Neural progenitor cell (in vitro differentiated cells): Measurements from ENCODE around the gene OSBPL8. TPM values are rescaled to one million over a fixed set of nuclear protein-coding genes. Genes with fewer than 3 reads are reported as not detected.

Experiments
- DNase-seq: peaks from one replicate; pipeline ENCODE4 v3.0.0-alpha.2; 2016; ENCODE audit warnings: low spot score
- H2AFZ ChIP-seq: fragments of 200-600 bp; sonication (generic); replicated peaks from 2 replicates; pipeline ENCODE4 v1.6.1; 2016; ENCODE audit warnings: antibody characterized with exemption
- H3F3A ChIP-seq: fragments of 200-600 bp; sonication (generic); 2 replicates; pipeline ENCODE4 v1.6.1; 2016; ENCODE audit warnings: antibody characterized with exemption, low read depth
- H3K27ac ChIP-seq: fragments of 200-600 bp; sonication (generic); 2 replicates; pipeline ENCODE4 v1.5.1; 2016; ENCODE audit warnings: mild to moderate bottlenecking
- H3K27me3 ChIP-seq: fragments of 200-600 bp; sonication (generic); 2 replicates; pipeline ENCODE4 v1.6.1; 2016; ENCODE audit warnings: mild to moderate bottlenecking, moderate library complexity
- H3K36me3 ChIP-seq: fragments of 200-600 bp; sonication (generic); 2 replicates; pipeline ENCODE4 v1.5.1; 2016
- H3K4me1 ChIP-seq: fragments of 200-600 bp; sonication (generic); 2 replicates; pipeline ENCODE4 v1.6.1; 2016; ENCODE audit warnings: mixed run types
- H3K4me2 ChIP-seq: fragments of 200-600 bp; sonication (generic); 2 replicates; pipeline ENCODE4 v1.6.1; 2016
- H3K4me3 ChIP-seq: fragments of 200-600 bp; sonication (generic); 2 replicates; pipeline ENCODE4 v1.5.1; 2016
- H3K79me2 ChIP-seq: fragments of 200-600 bp; sonication (generic); 2 replicates; pipeline ENCODE4 v1.6.1; 2016; ENCODE audit warnings: low read depth
- H3K9ac ChIP-seq: fragments of 200-600 bp; sonication (generic); 2 replicates; pipeline ENCODE4 v1.6.1; 2016
- H3K9me3 ChIP-seq: fragments of 200-600 bp; sonication (generic); 2 replicates; pipeline ENCODE4 v1.5.1; 2016; ENCODE audit warnings: low read depth
- H4K20me1 ChIP-seq: fragments of 200-600 bp; sonication (generic); 2 replicates; pipeline ENCODE4 v1.6.1; 2016; ENCODE audit warnings: low read depth
- H3K27ac Mint-ChIP-seq: 3 replicates; pipeline ENCODE4 v1.8.0; 2021; ENCODE audit warnings: mixed read lengths
- H3K27me3 Mint-ChIP-seq: 2 replicates; pipeline ENCODE4 v1.8.0; 2022; ENCODE audit warnings: low read depth, mild to moderate bottlenecking, inconsistent platforms, moderate library complexity, mixed read lengths; ENCODE audit not compliant: insufficient read depth
- H3K36me3 Mint-ChIP-seq: 3 replicates; pipeline ENCODE4 v1.8.0; 2021; ENCODE audit warnings: mixed read lengths
- H3K4me1 Mint-ChIP-seq: 3 replicates; pipeline ENCODE4 v1.8.0; 2021; ENCODE audit warnings: mixed read lengths
- H3K4me3 Mint-ChIP-seq: 3 replicates; pipeline ENCODE4 v1.8.0; 2021; ENCODE audit warnings: mild to moderate bottlenecking, moderate library complexity, mixed read lengths
- H3K9me3 Mint-ChIP-seq: 3 replicates; pipeline ENCODE4 v1.8.0; 2020; ENCODE audit warnings: mixed read lengths
- CTCF ChIP-seq: fragments of 200-600 bp; sonication (generic); IDR thresholded peaks from 2 replicates; pipeline ENCODE4 v1.5.1; 2017; ENCODE audit warnings: antibody characterized with exemption, mild to moderate bottlenecking
- EZH2 ChIP-seq: fragments of 200-600 bp; sonication (generic); IDR thresholded peaks from 2 replicates; pipeline ENCODE4 v1.6.1; 2017; ENCODE audit warnings: antibody characterized with exemption, mild to moderate bottlenecking, moderate library complexity
- EZH2phosphoT487 ChIP-seq: fragments of 200-600 bp; sonication (generic); IDR thresholded peaks from 2 replicates; pipeline ENCODE4 v1.6.1; 2017; ENCODE audit warnings: antibody characterized with exemption
- total RNA-seq: library from RNA; depleted of rRNA; stranded (reverse); fragments of >200 nt; gene quantifications from 2 replicates; pipeline ENCODE4 v1.2.3, GENCODE V29; 2015; ENCODE audit warnings: low replicate concordance

Gene OSBPL8
- total RNA-seq, 1 donor from 2014 or later: 93.6 TPM

- Mint-ChIP-seq H3K36me3 (peaks cover 22% of the 10 kb centered on the region), H3K4me3 (no peak overlapping the region), H3K9me3 (peaks cover 7% of the 10 kb centered on the region), H3K27me3 (peaks cover 4% of the 10 kb centered on the region), H3K4me1 (no peaks in the 10 kb centered on the region), H3K27ac (no peak overlapping the region)
- no peak overlapping the region for H3K27ac ChIP-seq
- no peak overlapping the region for H3K4me3 ChIP-seq
- peaks cover 42% of the 10 kb centered on the region for H3K79me2 ChIP-seq
- no peak for DNase-seq
- no peak overlapping the region for H3K4me2 ChIP-seq
- no peaks in the 10 kb centered on the region for H4K20me1 ChIP-seq
- H3K9ac ChIP-seq: no peak overlapping the region
- H3K36me3 ChIP-seq: no peaks in the 10 kb centered on the region
- H3K9me3 ChIP-seq: peaks cover 3% of the 10 kb centered on the region
- H2AFZ ChIP-seq: no peak overlapping the region
- H3F3A ChIP-seq: no peaks in the 10 kb centered on the region
- TF ChIP-seq EZH2: no peak
- no peak for TF ChIP-seq EZH2phosphoT487
- TF ChIP-seq CTCF: no peak
- H3K27me3 ChIP-seq: no peaks in the 10 kb centered on the region
- H3K4me1 ChIP-seq: no peaks in the 10 kb centered on the region
Observed at GRCh38 chr12:76506149-76506548, 53.4 kb downstream of the OSBPL8 start.

- no peak overlapping the region for H3K27ac Mint-ChIP-seq
- H3K27me3 Mint-ChIP-seq: peaks cover 4% of the 10 kb centered on the region
- no peak overlapping the region for H3K4me2 ChIP-seq
- peaks cover 5% of the 10 kb centered on the region for H3K9me3 Mint-ChIP-seq
- no peaks in the 10 kb centered on the region for H3K4me1 ChIP-seq
- H3K27me3 ChIP-seq: no peaks in the 10 kb centered on the region
- H3K9ac ChIP-seq: no peak overlapping the region
- H3K4me3 Mint-ChIP-seq: no peak overlapping the region
- no peak for TF ChIP-seq EZH2
- no peak for TF ChIP-seq CTCF
- TF ChIP-seq EZH2phosphoT487: no peak
- peaks cover 49% of the 10 kb centered on the region for H3K79me2 ChIP-seq
- no peak overlapping the region for H3K27ac ChIP-seq
- no peak for DNase-seq
- no peaks in the 10 kb centered on the region for H3F3A ChIP-seq
- H3K4me1 Mint-ChIP-seq: no peaks in the 10 kb centered on the region
- no peak overlapping the region for H2AFZ ChIP-seq
- no peaks in the 10 kb centered on the region for H4K20me1 ChIP-seq
- peaks cover 3% of the 10 kb centered on the region for H3K9me3 ChIP-seq
- H3K36me3 Mint-ChIP-seq: peaks cover 21% of the 10 kb centered on the region
- no peaks in the 10 kb centered on the region for H3K36me3 ChIP-seq
- H3K4me3 ChIP-seq: no peak overlapping the region
Observed at GRCh38 chr12:76505050-76505449, 54.5 kb downstream of the OSBPL8 start.

GRCh38 chr12:76504606-76505005 lies 55.0 kb downstream of the OSBPL8 start:
- H3K27ac Mint-ChIP-seq: no peak overlapping the region
- H3K4me2 ChIP-seq: no peak overlapping the region

More at GRCh38 chr12:76504606-76505005, 55.0 kb downstream of the OSBPL8 start:
- Mint-ChIP-seq H3K4me3 (no peak overlapping the region), H3K27me3 (peaks cover 4% of the 10 kb centered on the region), H3K9me3 (peaks cover 5% of the 10 kb centered on the region), H3K4me1 (no peaks in the 10 kb centered on the region), H3K36me3 (peaks cover 21% of the 10 kb centered on the region)
- Histone ChIP-seq H3K9ac (no peak overlapping the region), H3K4me1 (no peaks in the 10 kb centered on the region), H3K79me2 (peaks cover 46% of the 10 kb centered on the region), H3K9me3 (peaks cover 3% of the 10 kb centered on the region), H3K36me3 (no peaks in the 10 kb centered on the region), H2AFZ (no peak overlapping the region), H3K27me3 (no peaks in the 10 kb centered on the region), H3F3A (no peaks in the 10 kb centered on the region), H4K20me1 (no peaks in the 10 kb centered on the region), H3K4me3 (no peak overlapping the region), H3K27ac (no peak overlapping the region)
- TF ChIP-seq EZH2phosphoT487 (no peak), CTCF (no peak), EZH2 (no peak)
- DNase-seq: no peak
